H1 (cell line): ENCODE measurements around the gene OPCML. TPM values are rescaled to one million over a fixed set of nuclear protein-coding genes. Genes with fewer than 3 reads are reported as not detected.

Experiments
- BACH1 ChIP-seq: IDR thresholded peaks from 2 replicates; pipeline ENCODE4 v1.6.1; 2012; ENCODE audit warnings: low read length, improper control_type of control experiment
- CHD1 ChIP-seq: IDR thresholded peaks from 2 replicates; pipeline ENCODE4 v1.6.1; 2012; ENCODE audit warnings: low read depth, low read length, improper control_type of control experiment
- CREB1 ChIP-seq: IDR thresholded peaks from 2 replicates; pipeline ENCODE4 v1.6.1; 2012; ENCODE audit warnings: inconsistent platforms
- FOSL1 ChIP-seq: IDR thresholded peaks from 2 replicates; pipeline ENCODE4 v1.6.1; 2011; ENCODE audit warnings: mild to moderate bottlenecking, low read depth, low read length, moderate library complexity; ENCODE audit not compliant: insufficient read depth
- GTF2F1 ChIP-seq: IDR thresholded peaks from 2 replicates; pipeline ENCODE4 v1.6.1; 2012; ENCODE audit warnings: low read depth, low read length, improper control_type of control experiment, borderline replicate concordance
- KDM5A ChIP-seq: fragments of 200-600 bp; IDR thresholded peaks from 2 replicates; pipeline ENCODE4 v1.7.1; 2012; ENCODE audit warnings: mild to moderate bottlenecking, low read length, inconsistent platforms, mixed read lengths
- NANOG ChIP-seq: IDR thresholded peaks from 2 replicates; pipeline ENCODE4 v1.6.1; 2011; ENCODE audit warnings: low read length, low read depth, mild to moderate bottlenecking, inconsistent platforms; ENCODE audit not compliant: insufficient read depth, poor library complexity, severe bottlenecking
- SIN3A ChIP-seq, 2 experiments: IDR thresholded peaks in 1 of 2; conservative IDR thresholded peaks in 1 of 2; 2 replicates each; pipeline ENCODE4 v1.6.1; 2011 to 2012; ENCODE audit warnings: low read length in 2 of 2, improper control_type of control experiment in 1 of 2, low read depth in 1 of 2, mild to moderate bottlenecking in 1 of 2
- TBP ChIP-seq: IDR thresholded peaks from 2 replicates; pipeline ENCODE4 v1.6.1; 2011; ENCODE audit warnings: low read depth, low read length, improper control_type of control experiment
- ZNF274 ChIP-seq: IDR thresholded peaks from 2 replicates; pipeline ENCODE4 v1.7.0; 2012; ENCODE audit warnings: low read length, borderline replicate concordance; ENCODE audit errors: extremely low read depth
- polyA plus RNA-seq, 7 experiments: library from polyadenylated mRNA; depleted of rRNA in 3 of 7; stranded (reverse) in 5 of 7; unstranded in 2 of 7; fragments of >200 nt in 5 of 7; fragments of 200-250 nt in 2 of 7; gene quantifications; 1 replicate in 5 of 7; 2 replicates in 1 of 7; 4 replicates in 1 of 7; pipeline versions ENCODE4 v1.2.1 to v1.2.3, GENCODE V29; 2011 to 2013; ENCODE audit warnings: missing spikeins in 2 of 7, mixed read lengths in 2 of 7
- total RNA-seq: library from RNA; stranded (reverse); fragmentation: NEBNext Ultra II Directional; extraction: Animal tissue kit (Norgen Biotek cat#: 25700); gene quantifications from 2 replicates; pipeline ENCODE4 v1.2.1, GENCODE V29; 2021

The OPCML gene
- total and polyA plus RNA-seq, 2 of the 8 experiments (the other 6 are each of a cell fraction or from before 2014, with no cell fraction given) = 2.3 to 3.1 TPM

DNA sequence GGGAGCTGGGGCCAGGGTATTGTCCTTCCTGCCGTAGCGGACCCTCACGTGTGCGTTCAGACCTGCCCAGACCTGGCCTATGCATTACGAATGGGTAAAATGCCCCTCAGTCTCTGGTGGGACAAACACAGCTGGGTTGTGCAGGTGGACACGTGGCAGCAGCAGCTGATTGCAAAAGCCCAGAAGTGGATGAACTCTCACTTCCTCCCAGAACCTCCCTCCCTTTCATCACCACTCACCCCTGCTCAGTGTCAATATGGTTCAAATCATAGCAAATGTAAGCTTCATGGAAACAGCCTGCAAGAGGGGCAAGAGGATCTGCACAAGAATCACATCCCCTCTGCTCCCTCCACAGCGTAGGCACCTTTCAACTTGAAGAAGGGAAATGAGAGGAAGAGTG is 352.1 kb downstream of the OPCML start (continued):
- TF ChIP-seq SIN3A (conservative IDR thresholded peaks at IDR 0.05 in 1 of 2, IDR thresholded peaks at IDR 0.05 in 1 of 2; ENCODE audit: low read depth in 1 of 2, low read length in 2 of 2) = no peak
- TF ChIP-seq NANOG = no peak
- no peak for TF ChIP-seq BACH1
- no peak for TF ChIP-seq ZNF274
- no peak for TF ChIP-seq KDM5A
- no peak for TF ChIP-seq CREB1
- no peak for TF ChIP-seq TBP
- TF ChIP-seq FOSL1 = no peak
- TF ChIP-seq GTF2F1 = no peak
- TF ChIP-seq CHD1 = no peak
